Measurements from ENCODE around the gene PPP4R4.

PPP4R4 gene

GRCh38 chr14:94142836-94143235 is 31.3 kb upstream of the PPP4R4 start:
- no peak for TF ChIP-seq POLR2AphosphoS5 (IDR thresholded peaks at IDR 0.05; ENCODE audit: low read depth)
- no peak for TF ChIP-seq SPI1 (IDR thresholded peaks at IDR 0.05; ENCODE audit: borderline replicate concordance, low read depth)
- no peak for TF ChIP-seq CTCF (IDR thresholded peaks at IDR 0.05; ENCODE audit: insufficient read depth, low read length)
- TF ChIP-seq GABPA (IDR thresholded peaks at IDR 0.05; ENCODE audit: low read depth), result no peak
- TF ChIP-seq, protein P1, sequence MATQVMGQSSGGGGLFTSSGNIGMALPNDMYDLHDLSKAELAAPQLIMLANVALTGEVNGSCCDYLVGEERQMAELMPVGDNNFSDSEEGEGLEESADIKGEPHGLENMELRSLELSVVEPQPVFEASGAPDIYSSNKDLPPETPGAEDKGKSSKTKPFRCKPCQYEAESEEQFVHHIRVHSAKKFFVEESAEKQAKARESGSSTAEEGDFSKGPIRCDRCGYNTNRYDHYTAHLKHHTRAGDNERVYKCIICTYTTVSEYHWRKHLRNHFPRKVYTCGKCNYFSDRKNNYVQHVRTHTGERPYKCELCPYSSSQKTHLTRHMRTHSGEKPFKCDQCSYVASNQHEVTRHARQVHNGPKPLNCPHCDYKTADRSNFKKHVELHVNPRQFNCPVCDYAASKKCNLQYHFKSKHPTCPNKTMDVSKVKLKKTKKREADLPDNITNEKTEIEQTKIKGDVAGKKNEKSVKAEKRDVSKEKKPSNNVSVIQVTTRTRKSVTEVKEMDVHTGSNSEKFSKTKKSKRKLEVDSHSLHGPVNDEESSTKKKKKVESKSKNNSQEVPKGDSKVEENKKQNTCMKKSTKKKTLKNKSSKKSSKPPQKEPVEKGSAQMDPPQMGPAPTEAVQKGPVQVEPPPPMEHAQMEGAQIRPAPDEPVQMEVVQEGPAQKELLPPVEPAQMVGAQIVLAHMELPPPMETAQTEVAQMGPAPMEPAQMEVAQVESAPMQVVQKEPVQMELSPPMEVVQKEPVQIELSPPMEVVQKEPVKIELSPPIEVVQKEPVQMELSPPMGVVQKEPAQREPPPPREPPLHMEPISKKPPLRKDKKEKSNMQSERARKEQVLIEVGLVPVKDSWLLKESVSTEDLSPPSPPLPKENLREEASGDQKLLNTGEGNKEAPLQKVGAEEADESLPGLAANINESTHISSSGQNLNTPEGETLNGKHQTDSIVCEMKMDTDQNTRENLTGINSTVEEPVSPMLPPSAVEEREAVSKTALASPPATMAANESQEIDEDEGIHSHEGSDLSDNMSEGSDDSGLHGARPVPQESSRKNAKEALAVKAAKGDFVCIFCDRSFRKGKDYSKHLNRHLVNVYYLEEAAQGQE (IDR thresholded peaks at IDR 0.05; ENCODE audit: insufficient replicate concordance, low read depth), result no peak
- Histone ChIP-seq H3K27ac (replicated peaks) (no peak overlapping the region), H3K27me3 (ENCODE audit: insufficient read depth, poor library complexity, severe bottlenecking) (no peaks in the 10 kb centered on the region), H3K4me3 (replicated peaks; ENCODE audit: insufficient read depth, low read length) (no peak overlapping the region)
- no peak for DNase-seq (ENCODE audit: low read depth in 1 of 2, low spot score in 1 of 2)

DNA sequence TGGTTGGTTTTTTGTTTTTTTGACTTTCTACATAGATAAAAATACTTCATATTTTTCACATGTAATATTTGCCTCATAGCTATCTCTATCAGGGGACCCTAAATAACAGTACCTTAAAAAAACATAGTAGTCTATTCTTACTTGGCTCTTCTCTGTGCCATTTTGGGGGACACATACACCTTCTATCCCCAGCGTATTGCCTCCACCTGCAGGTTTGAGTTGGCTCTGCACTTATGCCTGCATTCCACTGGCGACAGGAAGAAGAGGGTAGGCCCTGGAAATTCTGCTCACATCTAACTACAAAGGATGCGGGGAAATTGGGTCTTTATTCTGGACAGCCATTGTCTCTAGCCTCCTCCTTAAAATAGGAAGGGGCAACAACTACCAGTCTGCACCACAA is 30.9 kb upstream of the PPP4R4 start:
- TF ChIP-seq POLR2AphosphoS5 (IDR thresholded peaks at IDR 0.05; ENCODE audit: low read depth), result no peak
- TF ChIP-seq CTCF (IDR thresholded peaks at IDR 0.05; ENCODE audit: insufficient read depth, low read length), result no peak
- no peak for TF ChIP-seq SPI1 (IDR thresholded peaks at IDR 0.05; ENCODE audit: borderline replicate concordance, low read depth)
- no peak for TF ChIP-seq GABPA (IDR thresholded peaks at IDR 0.05; ENCODE audit: low read depth)
- TF ChIP-seq, protein P1 (IDR thresholded peaks at IDR 0.05; ENCODE audit: insufficient replicate concordance, low read depth), result no peak

GRCh38 chr14:94143711-94144110 is 30.4 kb upstream of the PPP4R4 start:
- no peak for DNase-seq (ENCODE audit: low read depth in 1 of 2, low spot score in 1 of 2)

More for the DNA sequence above, 30.9 kb upstream of the PPP4R4 start:
- DNase-seq (ENCODE audit: low read depth in 1 of 2, low spot score in 1 of 2), result no peak
- Histone ChIP-seq H3K4me3 (replicated peaks; ENCODE audit: insufficient read depth, low read length) (no peak overlapping the region), H3K27me3 (ENCODE audit: insufficient read depth, poor library complexity, severe bottlenecking) (no peaks in the 10 kb centered on the region), H3K27ac (replicated peaks) (no peak overlapping the region)

More at GRCh38 chr14:94143711-94144110, 30.4 kb upstream of the PPP4R4 start:
- H3K4me3 ChIP-seq (replicated peaks; ENCODE audit: insufficient read depth, low read length), result no peak overlapping the region
- TF ChIP-seq CTCF (IDR thresholded peaks at IDR 0.05; ENCODE audit: insufficient read depth, low read length) (no peak), SPI1 (IDR thresholded peaks at IDR 0.05; ENCODE audit: borderline replicate concordance, low read depth) (no peak), POLR2AphosphoS5 (IDR thresholded peaks at IDR 0.05; ENCODE audit: low read depth) (no peak), GABPA (IDR thresholded peaks at IDR 0.05; ENCODE audit: low read depth) (no peak)
- TF ChIP-seq, protein P1 (IDR thresholded peaks at IDR 0.05; ENCODE audit: insufficient replicate concordance, low read depth), result no peak
- no peaks in the 10 kb centered on the region for H3K27me3 ChIP-seq (ENCODE audit: insufficient read depth, poor library complexity, severe bottlenecking)
- no peak overlapping the region for H3K27ac ChIP-seq (replicated peaks)

Data from HL-60 (cell line).